Thyroid gland (tissue), 4 donors: ENCODE measurements around the gene ZNF10. TPM values are rescaled to one million over a fixed set of nuclear protein-coding genes. Genes with fewer than 3 reads are reported as not detected.

Experiments
- DNase-seq, 2 donors: peaks; one replicate each; pipeline ENCODE4 v3.0.0-alpha.2; 2019
- H3K27ac ChIP-seq, 3 donors: fragments of 200-600 bp; sonication (generic); 1 replicate in 2 of 3; 2 replicates in 1 of 3; pipeline ENCODE4 v1.5.1; 2016 to 2019; ENCODE audit warnings: mild to moderate bottlenecking in 1 of 3, moderate library complexity in 1 of 3
- H3K27me3 ChIP-seq: fragments of 200-600 bp; sonication (generic); one replicate; pipeline ENCODE4 v1.5.1; 2019
- H3K36me3 ChIP-seq, 2 donors: fragments of 200-600 bp; sonication (generic); one replicate each; pipeline ENCODE4 v1.5.1; 2016 to 2019
- H3K4me1 ChIP-seq, 2 donors: fragments of 200-600 bp; sonication (generic); one replicate each; pipeline ENCODE4 v1.5.1; 2017 to 2019
- H3K4me3 ChIP-seq, 3 donors: fragments of 200-600 bp; sonication (generic); replicated peaks in 1 of 3; 1 replicate in 2 of 3; 2 replicates in 1 of 3; pipeline ENCODE4 v1.5.1; 2016; ENCODE audit warnings: mild to moderate bottlenecking in 1 of 3
- H3K9me3 ChIP-seq: fragments of 200-600 bp; sonication (generic); one replicate; pipeline ENCODE4 v1.5.1; 2017
- POLR2A ChIP-seq, 2 donors: fragments of 450-650 bp; IDR thresholded peaks; one replicate each; pipeline ENCODE4 v1.6.1; 2017; ENCODE audit warnings: antibody characterized with exemption in 2 of 2, mild to moderate bottlenecking in 2 of 2, moderate library complexity in 1 of 2
- WGBS, 2 donors: methylation state at CpG; one replicate each; pipeline ENCODE4 v1.1.5; 2017; 5-methylcytosine and 5-hydroxymethylcytosine counted together
- intact Hi-C: fragments of 100-400 bp; cut with DNase I; formaldehyde crosslinking; loops from one replicate; pipeline ENCODE4 v1.15.1; 2023
- total RNA-seq, 4 donors: library from RNA; depleted of rRNA; stranded (reverse); fragments of >200 nt; gene quantifications; one replicate each; pipeline ENCODE4 v1.2.3, GENCODE V29; 2016
- TF ChIP-seq, protein P1 (sequence below), 6 experiments: fragments of 200-600 bp in 3 of 6; fragments of 450-650 bp in 3 of 6; sonication (generic) in 3 of 6; IDR thresholded peaks; one replicate each; pipeline ENCODE4 v1.5.1; 2016 to 2019; ENCODE audit warnings: antibody characterized with exemption in 6 of 6, mild to moderate bottlenecking in 2 of 6, inconsistent platforms in 1 of 6, moderate library complexity in 1 of 6

Gene ZNF10
- total RNA-seq, 4 donors from 2014 or later = 27.8 to 50.0 (median 37.6) TPM

DNA sequence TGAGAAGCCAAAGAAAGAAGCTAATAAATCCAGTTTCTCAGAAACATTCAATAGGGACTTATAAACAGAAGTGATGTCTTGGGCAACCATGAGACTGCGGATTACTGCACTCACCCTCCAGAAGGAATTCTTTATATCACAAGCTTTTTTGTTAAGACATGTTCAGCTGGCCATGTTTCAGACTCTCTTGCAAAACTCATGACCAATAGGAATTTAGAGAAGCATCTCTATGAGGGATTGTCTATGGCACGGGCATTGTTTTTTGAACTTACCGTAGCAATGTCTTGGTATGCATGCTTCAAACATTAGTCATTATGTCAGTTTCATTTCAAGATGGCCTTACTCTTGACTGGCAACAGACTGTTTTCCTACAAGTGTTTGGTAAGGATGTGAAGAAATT is 35.3 kb downstream of the ZNF10 start:
- no peaks in the 10 kb centered on the region for H3K9me3 ChIP-seq
- WGBS, 2 donors = 92 to 94% methylated on average over 3 of the region's 3 CpGs

DNA sequence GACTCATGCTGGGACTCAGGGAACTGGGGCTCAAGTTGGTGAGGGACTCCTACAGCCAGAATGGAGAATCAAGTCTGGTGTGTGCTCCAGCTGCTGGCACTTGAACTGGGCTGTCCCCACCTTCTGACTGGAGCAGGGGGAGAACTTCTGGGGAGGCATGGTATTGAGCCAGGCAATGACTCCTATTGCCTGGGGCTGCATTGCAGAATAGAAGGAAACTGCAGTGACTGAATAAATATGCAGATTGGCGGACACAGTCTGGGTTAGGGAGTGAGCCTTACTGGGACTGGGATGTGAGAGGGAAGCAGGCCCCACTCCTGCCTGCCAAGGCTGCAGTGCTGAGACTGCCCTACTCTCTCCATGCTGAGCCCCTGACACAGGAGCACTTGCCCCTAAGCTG is 42.1 kb downstream of the ZNF10 start:
- no peaks in the 10 kb centered on the region for H3K27me3 ChIP-seq
- H3K9me3 ChIP-seq = no peaks in the 10 kb centered on the region
- TF ChIP-seq, protein P1, sequence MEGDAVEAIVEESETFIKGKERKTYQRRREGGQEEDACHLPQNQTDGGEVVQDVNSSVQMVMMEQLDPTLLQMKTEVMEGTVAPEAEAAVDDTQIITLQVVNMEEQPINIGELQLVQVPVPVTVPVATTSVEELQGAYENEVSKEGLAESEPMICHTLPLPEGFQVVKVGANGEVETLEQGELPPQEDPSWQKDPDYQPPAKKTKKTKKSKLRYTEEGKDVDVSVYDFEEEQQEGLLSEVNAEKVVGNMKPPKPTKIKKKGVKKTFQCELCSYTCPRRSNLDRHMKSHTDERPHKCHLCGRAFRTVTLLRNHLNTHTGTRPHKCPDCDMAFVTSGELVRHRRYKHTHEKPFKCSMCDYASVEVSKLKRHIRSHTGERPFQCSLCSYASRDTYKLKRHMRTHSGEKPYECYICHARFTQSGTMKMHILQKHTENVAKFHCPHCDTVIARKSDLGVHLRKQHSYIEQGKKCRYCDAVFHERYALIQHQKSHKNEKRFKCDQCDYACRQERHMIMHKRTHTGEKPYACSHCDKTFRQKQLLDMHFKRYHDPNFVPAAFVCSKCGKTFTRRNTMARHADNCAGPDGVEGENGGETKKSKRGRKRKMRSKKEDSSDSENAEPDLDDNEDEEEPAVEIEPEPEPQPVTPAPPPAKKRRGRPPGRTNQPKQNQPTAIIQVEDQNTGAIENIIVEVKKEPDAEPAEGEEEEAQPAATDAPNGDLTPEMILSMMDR (IDR thresholded peaks at IDR 0.05) = no peak
- no peak for TF ChIP-seq POLR2A (IDR thresholded peaks at IDR 0.05)
- no peak overlapping the region for H3K27ac ChIP-seq
- 80 to 83% methylated on average over 1 of the region's 1 CpG for WGBS, 2 donors
- H3K4me1 ChIP-seq = no peaks in the 10 kb centered on the region
- DNase-seq = no peak
- intact Hi-C loops = no loop called here
- no peak overlapping the region for H3K4me3 ChIP-seq
- no peaks in the 10 kb centered on the region for H3K36me3 ChIP-seq

More for the DNA sequence above, 35.3 kb downstream of the ZNF10 start:
- Histone ChIP-seq H3K27me3 (no peaks in the 10 kb centered on the region), H3K4me3 (no peak overlapping the region), H3K4me1 (no peaks in the 10 kb centered on the region), H3K27ac (no peak overlapping the region), H3K36me3 (no peaks in the 10 kb centered on the region)
- TF ChIP-seq, protein P1 (IDR thresholded peaks at IDR 0.05) = no peak
- TF ChIP-seq POLR2A (IDR thresholded peaks at IDR 0.05) = no peak
- no peak for DNase-seq
- intact Hi-C loops = no loop called here

DNA sequence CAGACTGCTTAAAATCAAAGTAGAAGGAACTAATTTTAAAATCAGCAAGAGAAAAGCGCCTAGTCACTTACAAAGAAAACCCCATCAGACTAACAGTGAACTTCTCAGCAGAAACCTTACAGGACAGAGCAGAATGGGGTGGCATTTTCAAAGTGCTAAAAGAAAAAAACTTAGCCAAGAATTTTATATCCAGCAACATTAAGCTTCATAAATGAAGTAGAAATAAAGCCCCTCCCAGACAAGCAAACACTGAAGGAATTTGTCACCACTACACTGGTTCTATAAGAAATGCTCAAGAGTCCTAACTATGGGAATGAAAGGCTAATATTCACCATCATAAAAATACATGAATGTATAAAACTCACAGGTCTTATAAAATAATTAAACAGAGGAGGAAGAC is 44.5 kb downstream of the ZNF10 start:
- H3K4me3 ChIP-seq = no peak overlapping the region
- DNase-seq = no peak
- H3K36me3 ChIP-seq = no peaks in the 10 kb centered on the region
- H3K27ac ChIP-seq = no peak overlapping the region
- H3K27me3 ChIP-seq = no peaks in the 10 kb centered on the region
- intact Hi-C loops = no loop called here
- no peak for TF ChIP-seq POLR2A (IDR thresholded peaks at IDR 0.05)
- TF ChIP-seq, protein P1 (IDR thresholded peaks at IDR 0.05) = no peak
- no peaks in the 10 kb centered on the region for H3K9me3 ChIP-seq
- 66 to 73% methylated on average over 1 of the region's 1 CpG for WGBS, 2 donors
- no peaks in the 10 kb centered on the region for H3K4me1 ChIP-seq

DNA sequence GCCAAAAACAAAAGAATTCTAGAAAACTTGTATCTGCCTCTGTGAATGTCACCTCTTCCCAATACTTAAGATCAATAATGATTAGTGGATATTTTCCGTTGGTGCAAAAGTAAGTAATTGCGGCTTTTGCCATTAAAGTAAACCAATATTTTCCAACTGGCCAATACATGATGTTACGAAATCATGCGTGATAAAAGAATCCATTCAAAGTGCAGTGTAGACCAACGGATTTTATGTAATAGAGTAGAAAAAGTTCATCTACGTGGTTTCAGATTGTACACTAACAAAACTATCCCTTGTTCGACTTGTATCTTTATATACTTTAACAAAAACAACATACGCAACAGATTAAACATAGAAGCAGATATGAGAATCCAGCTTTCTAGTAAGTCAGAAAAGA is 50.2 kb downstream of the ZNF10 start:
- H3K27ac ChIP-seq = no peak overlapping the region
- H3K27me3 ChIP-seq = no peaks in the 10 kb centered on the region
- intact Hi-C loops = no loop called here
- no peak overlapping the region for H3K4me3 ChIP-seq
- peaks cover 0 to 18% of the 10 kb centered on the region in 2 donors for H3K36me3 ChIP-seq
- peaks cover 6 to 8% of the 10 kb centered on the region in 2 donors for H3K4me1 ChIP-seq
- DNase-seq = no peak
- H3K9me3 ChIP-seq = no peaks in the 10 kb centered on the region
- TF ChIP-seq POLR2A (IDR thresholded peaks at IDR 0.05) = no peak
- TF ChIP-seq, protein P1 (IDR thresholded peaks at IDR 0.05) = no peak
- WGBS, 2 donors = 96 to 97% methylated on average over 8 of the region's 8 CpGs

DNA sequence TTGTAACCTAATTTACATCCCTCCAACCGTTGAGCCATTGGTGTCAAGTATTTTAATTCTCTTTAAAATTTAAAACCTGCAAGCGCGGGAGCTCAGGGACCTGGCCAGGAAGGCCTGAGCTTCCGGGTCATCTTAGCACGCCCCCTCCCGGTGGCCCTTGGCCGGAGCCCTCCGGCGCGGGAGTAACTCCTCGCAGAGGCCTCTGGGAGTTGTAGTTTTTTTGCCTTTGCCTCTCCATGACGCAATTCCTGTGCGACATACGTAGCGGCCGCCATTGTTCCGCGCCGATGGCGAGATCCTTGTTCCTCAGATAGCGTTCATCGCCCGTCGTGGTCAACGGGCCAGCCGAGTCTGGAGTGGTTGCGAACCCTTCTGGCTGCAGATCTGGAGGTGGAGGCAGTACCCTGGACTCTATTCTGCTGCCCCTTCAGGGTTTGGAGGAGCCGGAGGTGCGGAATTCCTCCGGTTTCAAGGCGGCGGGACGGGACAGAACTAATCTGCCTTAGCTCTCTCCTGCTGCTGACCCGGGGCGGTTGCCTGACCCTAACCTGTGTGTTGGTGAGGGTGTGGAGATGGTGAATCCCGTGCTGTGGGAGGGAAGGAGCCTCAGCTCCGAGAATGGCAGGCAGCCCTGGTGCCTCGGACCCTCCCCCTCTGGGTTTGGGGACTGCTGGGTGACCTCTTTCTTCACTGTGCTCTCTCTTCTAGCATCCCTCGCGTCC is 51.0 kb downstream of the ZNF10 start, which contains the start of gene ZNF268:
Gene ZNF268, plus strand, starts transcription at position 258 of the 722 bp plus-strand sequence. CDS start 503 bp downstream, outside the sequence.
- Histone ChIP-seq H3K36me3 (peaks cover 4 to 23% of the 10 kb centered on the region in 2 donors), H3K27ac (peak within 1 kb of the TSS; percentile 39 to 65 (median 58)), H3K9me3 (no peaks in the 10 kb centered on the region), H3K4me3 (peak within 1 kb of the TSS; percentile 78 to 96 (median 92)), H3K4me1 (peaks cover 6 to 8% of the 10 kb centered on the region in 2 donors), H3K27me3 (no peaks in the 10 kb centered on the region)
- intact Hi-C loops = no loop called here
- peak in 1 of 2 donors; percentile 40 for TF ChIP-seq POLR2A (IDR thresholded peaks at IDR 0.05)
- TF ChIP-seq, protein P1 (IDR thresholded peaks at IDR 0.05) = peak; percentile 43 to 78 (median 62)
- peak; percentile 94 to 96 for DNase-seq
- 2 to 3% methylated on average over 20 to 29 of the region's 40 CpGs for WGBS, 2 donors
